Astrocyte of the cerebellum (primary cell): ENCODE results near the gene PGAP2.
A peak's percentile ranks its signal among the peaks of the same experiment; 100 is the strongest.
"Not testable (repeated sequence)": the region's sequence is repeated elsewhere in the genome, so short reads cannot be mapped to it uniquely, and the experiment has no call there.

Experiments
- DNase-seq: peaks from one replicate; pipeline ENCODE4 v3.0.0-alpha.2; 2011; ENCODE audit warnings: low read depth
- H3K4me3 ChIP-seq: 2 replicates; pipeline ENCODE4 v1.5.1; 2011; ENCODE audit warnings: mild to moderate bottlenecking, low read depth, low read length, moderate library complexity
- CTCF ChIP-seq: IDR thresholded peaks from 2 replicates; pipeline ENCODE4 v1.5.1; 2012; ENCODE audit warnings: low read length, low read depth, moderate library complexity, mild to moderate bottlenecking; ENCODE audit errors: missing control alignments
- in situ Hi-C: cut with HindIII; loops from 2 replicates; pipeline ENCODE4 v1.10.0; 2017; ENCODE audit warnings: low sequenced_read_pairs

The PGAP2 gene

DNA sequence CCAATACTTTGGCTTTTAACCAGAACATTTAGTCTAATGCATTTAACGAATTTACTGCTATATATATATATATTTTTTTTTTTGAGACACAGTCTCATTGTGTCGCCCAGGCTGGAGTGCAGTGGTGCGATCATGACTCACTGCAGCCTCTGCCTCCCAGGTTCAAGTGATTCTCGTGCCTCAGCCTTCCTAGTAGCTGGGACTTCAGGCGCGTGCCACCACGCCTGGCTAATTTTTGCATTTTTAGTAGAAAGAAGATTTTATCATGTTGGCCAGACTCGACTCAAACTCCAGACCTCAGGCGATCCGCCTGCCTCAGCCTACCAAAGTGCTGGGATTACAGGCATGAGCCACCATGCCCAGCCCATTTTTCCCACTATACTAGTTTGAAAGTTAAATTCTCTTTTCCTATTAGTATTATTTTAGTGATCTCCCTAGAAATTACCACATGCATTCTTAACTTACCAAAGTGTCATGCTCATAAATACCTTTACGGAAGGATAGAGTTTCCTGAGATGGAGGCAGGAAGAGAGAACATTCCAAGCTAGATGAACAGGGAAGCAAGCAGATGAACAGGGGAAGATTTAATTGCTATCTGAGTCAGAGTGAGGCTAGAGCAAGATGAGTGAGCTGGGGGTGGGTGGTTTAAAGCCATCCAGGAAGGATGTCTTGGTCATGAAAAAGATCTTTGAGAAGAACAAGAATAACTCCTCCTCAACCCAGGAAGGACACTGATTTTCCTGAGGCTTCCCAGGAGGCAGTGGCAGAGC is 4.4 kb upstream of the PGAP2 start:
- H3K4me3 ChIP-seq: no peak overlapping the region
- no peak for DNase-seq
- no peak for TF ChIP-seq CTCF
- in situ Hi-C loops: no loop called here

DNA sequence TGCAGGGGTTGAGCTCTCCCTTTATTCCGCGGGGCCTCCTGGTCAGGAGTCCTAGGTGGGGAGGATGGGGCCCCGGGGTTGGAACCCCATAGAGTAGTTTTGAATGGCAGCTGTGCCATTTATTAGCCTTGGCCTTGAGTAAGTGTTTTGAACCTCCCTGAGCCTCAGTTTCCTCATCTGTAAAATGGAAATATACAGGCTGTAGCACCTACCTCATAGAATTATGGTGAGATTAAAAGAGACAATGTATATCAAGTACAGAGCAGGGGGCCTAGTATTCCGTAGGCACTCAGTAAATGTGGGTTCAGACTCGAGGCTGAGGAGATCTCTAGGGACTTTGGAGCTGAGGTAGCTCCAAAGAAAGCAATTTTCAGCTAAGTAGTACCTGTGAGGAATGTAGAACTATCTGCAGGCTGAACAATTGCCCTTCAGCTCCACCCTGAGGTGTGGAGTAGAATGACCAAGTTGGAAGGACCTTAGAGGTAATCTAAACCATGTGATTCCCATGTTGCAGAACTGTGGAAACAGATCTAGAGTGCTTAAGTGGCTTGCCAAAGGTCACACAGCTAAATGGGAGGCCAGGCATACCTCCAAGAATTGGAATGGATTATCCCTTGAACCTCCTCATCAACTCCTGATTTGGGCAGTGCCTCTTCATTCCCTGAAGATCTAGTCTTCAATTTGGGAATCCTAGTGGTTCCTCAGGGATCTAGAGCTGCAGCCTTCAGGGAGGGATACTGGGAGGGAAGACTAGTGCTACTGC is 682 bp downstream of the PGAP2 start:
- peak; percentile 36 for DNase-seq
- peak overlapping the region; percentile 60 for H3K4me3 ChIP-seq
- peak; percentile 50 for TF ChIP-seq CTCF
- in situ Hi-C loops: no loop called here

DNA sequence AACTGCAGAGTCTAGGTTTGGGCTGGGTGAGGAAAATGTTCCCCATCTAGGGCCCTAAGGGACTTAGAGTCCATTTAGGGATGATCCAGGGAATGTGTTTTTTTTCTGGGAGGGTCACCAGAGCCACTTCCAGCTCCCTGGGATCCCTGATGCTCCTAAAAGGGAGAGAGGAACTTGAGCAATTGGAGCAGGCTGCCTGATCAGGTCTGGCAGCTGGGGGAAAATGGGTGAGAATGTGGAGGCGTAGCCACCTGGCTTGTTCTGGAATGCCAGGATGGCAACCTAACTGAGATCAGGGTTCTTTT is 1.2 kb downstream of the PGAP2 start:
- no peak for DNase-seq
- in situ Hi-C loops: no loop called here
- no peak for TF ChIP-seq CTCF
- no peak overlapping the region for H3K4me3 ChIP-seq

GRCh38 chr11:3810446-3810845 is 2.1 kb downstream of the PGAP2 start:
- no peak for TF ChIP-seq CTCF
- H3K4me3 ChIP-seq: no peak overlapping the region
- no peak for DNase-seq
- in situ Hi-C loops: no loop called here

- DNase-seq: no peak
- in situ Hi-C loops: no loop called here
- no peak for TF ChIP-seq CTCF
- no peak overlapping the region for H3K4me3 ChIP-seq
These were observed 2.6 kb downstream of the PGAP2 start for GRCh38 chr11:3810951-3811350.

GRCh38 chr11:3814832-3815231 is 6.5 kb downstream of the PGAP2 start:
- in situ Hi-C loops, H3K4me3 ChIP-seq, DNase-seq: not testable (repeated sequence)

DNA sequence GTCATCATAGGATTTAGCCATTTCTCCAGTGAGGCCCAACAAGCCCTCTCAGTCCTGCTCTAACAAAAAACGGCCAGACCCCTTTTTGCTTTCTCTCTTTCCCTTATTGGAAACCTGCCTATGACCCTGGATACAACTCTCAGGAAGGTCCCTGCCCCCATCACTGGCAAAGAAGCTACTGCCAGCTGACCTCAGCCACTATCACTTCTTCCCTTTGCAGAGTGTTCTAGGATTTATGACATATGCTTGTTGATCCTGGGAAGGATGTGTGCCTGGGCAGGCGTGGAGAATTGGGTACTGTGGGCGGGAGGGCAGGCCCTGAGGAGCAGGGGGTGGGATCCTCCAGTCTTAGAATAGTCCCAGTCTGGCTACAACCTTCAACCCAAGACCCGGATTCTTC is 7.5 kb downstream of the PGAP2 start:
- in situ Hi-C loops: no loop called here
- no peak for TF ChIP-seq CTCF
- no peak for DNase-seq
- H3K4me3 ChIP-seq: no peak overlapping the region
